ENCODE data around the gene PNPO.

PNPO gene

GRCh38 chr17:47955497-47956461, 14.4 kb downstream of the PNPO start:
- no peak overlapping the region for H3K4me3 ChIP-seq (ENCODE audit: low read depth, low read length)
- TF ChIP-seq, protein P1, sequence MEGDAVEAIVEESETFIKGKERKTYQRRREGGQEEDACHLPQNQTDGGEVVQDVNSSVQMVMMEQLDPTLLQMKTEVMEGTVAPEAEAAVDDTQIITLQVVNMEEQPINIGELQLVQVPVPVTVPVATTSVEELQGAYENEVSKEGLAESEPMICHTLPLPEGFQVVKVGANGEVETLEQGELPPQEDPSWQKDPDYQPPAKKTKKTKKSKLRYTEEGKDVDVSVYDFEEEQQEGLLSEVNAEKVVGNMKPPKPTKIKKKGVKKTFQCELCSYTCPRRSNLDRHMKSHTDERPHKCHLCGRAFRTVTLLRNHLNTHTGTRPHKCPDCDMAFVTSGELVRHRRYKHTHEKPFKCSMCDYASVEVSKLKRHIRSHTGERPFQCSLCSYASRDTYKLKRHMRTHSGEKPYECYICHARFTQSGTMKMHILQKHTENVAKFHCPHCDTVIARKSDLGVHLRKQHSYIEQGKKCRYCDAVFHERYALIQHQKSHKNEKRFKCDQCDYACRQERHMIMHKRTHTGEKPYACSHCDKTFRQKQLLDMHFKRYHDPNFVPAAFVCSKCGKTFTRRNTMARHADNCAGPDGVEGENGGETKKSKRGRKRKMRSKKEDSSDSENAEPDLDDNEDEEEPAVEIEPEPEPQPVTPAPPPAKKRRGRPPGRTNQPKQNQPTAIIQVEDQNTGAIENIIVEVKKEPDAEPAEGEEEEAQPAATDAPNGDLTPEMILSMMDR (IDR thresholded peaks at IDR 0.05; ENCODE audit: low read depth, low read length), result no peak

- H3K4me3 ChIP-seq (ENCODE audit: low read depth, low read length), result no peak overlapping the region
- TF ChIP-seq, protein P1 (IDR thresholded peaks at IDR 0.05; ENCODE audit: low read depth, low read length), result no peak
These were observed 15.6 kb downstream of the PNPO start for GRCh38 chr17:47956791-47957590.

DNA sequence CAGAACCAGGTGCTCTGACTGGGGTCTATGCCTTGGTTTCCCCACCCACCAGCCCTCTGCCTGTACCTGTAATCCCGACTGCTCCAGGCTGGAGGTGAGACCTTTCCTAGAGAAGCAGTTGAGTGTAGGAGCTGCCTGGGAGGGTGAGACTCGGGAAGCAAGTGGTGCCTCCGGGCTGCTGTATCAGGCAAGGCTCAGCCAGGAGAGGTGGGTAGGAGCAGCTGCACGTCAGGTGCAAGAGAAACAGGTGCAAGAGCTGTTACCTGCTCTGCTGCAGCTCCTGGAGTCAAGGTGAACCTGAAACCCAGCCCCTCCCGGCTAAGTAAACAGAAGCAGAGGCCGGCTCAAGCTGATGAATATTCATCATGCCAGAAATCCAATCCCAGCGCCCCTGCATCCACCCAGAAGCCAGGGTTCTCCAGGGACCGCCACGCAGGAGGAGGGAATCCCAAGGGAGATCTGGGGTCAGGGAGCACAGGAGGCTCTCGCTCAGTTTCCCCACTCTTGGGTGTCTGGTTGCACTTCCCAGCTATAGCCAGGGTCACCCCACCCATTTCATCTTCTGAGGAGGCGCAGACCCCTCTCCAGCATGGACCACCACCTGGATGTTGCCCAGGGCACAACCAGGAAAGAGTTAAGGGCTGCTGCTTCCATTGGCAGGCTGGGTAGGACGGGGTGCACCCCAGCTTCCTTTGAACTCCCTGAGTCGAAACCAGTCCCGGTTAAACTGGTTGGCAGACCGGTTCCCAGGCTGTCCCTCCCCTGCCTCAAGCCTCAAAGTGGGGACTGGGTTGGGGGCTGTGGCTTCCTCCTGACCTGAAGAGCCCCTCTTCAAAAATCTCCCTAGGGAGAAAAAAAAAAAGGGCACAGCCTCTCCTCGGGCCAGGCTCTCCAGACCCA, 16.5 kb downstream of the PNPO start, which contains the start of gene PRR15L:
TSS of gene PRR15L (minus strand) at position 293 of the 900 bp plus-strand sequence. CDS start 4,649 bp downstream, outside the sequence.
- no peak within 1 kb of the TSS for H3K4me3 ChIP-seq (ENCODE audit: low read depth, low read length)
- TF ChIP-seq, protein P1 (IDR thresholded peaks at IDR 0.05; ENCODE audit: low read depth, low read length), result no peak

DNA sequence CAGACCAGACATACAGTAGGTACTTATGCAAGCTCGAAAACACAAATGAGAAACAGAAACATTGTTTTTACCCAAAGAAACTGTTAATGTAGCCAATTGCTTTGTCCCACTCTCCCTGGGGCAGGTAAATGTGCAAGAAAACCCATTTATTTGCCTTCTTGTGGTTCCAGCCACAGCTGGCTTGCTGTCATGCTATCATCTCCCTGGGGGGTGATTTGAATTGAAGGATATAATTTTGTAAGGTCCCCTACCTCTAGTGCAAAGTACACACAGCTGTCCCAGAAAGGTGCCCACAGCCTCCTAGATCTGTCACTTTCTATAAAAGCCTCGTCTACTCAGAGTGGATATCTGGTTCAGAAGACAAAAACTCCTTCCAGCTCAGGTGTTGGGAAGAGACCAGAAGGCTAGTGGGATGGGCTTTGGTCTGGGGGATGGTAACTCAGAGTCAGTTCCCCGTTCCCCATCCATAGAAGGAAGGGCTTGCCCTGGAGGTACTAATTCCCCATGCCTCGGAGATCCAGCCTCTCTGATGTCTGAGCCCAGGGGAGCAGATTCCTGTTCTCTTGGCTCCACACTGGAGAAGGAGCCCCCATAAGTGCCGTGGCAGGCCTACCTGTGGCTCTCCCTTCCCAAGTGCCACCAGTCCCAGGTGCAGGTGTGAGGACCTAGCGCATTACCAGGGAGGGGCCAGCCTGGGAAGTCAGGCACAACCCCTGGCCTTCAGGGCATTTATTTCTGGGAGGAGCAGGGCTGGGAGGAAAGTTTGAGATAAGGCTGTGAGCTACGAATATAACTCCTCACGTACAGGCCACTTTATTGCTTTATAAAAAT, 18.7 kb downstream of the PNPO start:
- TF ChIP-seq, protein P1 (IDR thresholded peaks at IDR 0.05; ENCODE audit: low read depth, low read length), result no peak
- no peak overlapping the region for H3K4me3 ChIP-seq (ENCODE audit: low read depth, low read length)

GRCh38 chr17:47961406-47961805, 20.0 kb downstream of the PNPO start:
- TF ChIP-seq, protein P1 (IDR thresholded peaks at IDR 0.05; ENCODE audit: low read depth, low read length), result no peak
- H3K4me3 ChIP-seq (ENCODE audit: low read depth, low read length), result no peak overlapping the region

GRCh38 chr17:47962901-47963300, 21.5 kb downstream of the PNPO start:
- TF ChIP-seq, protein P1 (IDR thresholded peaks at IDR 0.05; ENCODE audit: low read depth, low read length), result no peak
- no peak overlapping the region for H3K4me3 ChIP-seq (ENCODE audit: low read depth, low read length)
